K562 (cell line): ENCODE measurements around the gene FAAP100. TPM values are rescaled to one million over a fixed set of nuclear protein-coding genes. Genes with fewer than 3 reads are reported as not detected.
A peak's percentile ranks its signal among the peaks of the same experiment; 100 is the strongest.

Source experiments
- BRCA1 ChIP-seq, 2 experiments: fragments of 450-650 bp in 1 of 2; sonication (generic) in 1 of 2; formaldehyde crosslinking in 1 of 2; IDR thresholded peaks; 2 replicates each; pipeline versions ENCODE4 v1.5.0 to v1.6.1; 2017 to 2020; ENCODE audit warnings: mild to moderate bottlenecking in 1 of 2, missing genetic modification reagents in 1 of 2
- CBX2 ChIP-seq: fragments of 200-600 bp; sonication (generic); IDR thresholded peaks from one replicate; pipeline ENCODE4 v1.6.1; 2012; ENCODE audit warnings: mild to moderate bottlenecking, low read length, inconsistent platforms; ENCODE audit not compliant: insufficient read depth, poor library complexity, severe bottlenecking
- CHD1 ChIP-seq: fragments of 200-600 bp; sonication (generic); IDR thresholded peaks from one replicate; pipeline ENCODE4 v1.6.1; 2012; ENCODE audit warnings: mild to moderate bottlenecking, moderate library complexity, low read length, inconsistent platforms
- DEAF1 ChIP-seq: fragments of 450-650 bp; formaldehyde crosslinking; IDR thresholded peaks from 2 replicates; pipeline ENCODE4 v1.4.0; 2020; ENCODE audit warnings: mild to moderate bottlenecking, moderate library complexity
- ELK3 ChIP-seq: fragments of 450-650 bp; formaldehyde crosslinking; IDR thresholded peaks from 2 replicates; pipeline ENCODE4 v1.4.0; 2020; ENCODE audit warnings: mild to moderate bottlenecking
- EP400 ChIP-seq: fragments of 450-650 bp; IDR thresholded peaks from 2 replicates; pipeline ENCODE4 v1.6.1; 2017; ENCODE audit warnings: antibody characterized with exemption, mild to moderate bottlenecking, moderate library complexity
- HDAC1 ChIP-seq, 2 experiments: fragments of 450-650 bp; IDR thresholded peaks; 2 replicates each; pipeline ENCODE4 v1.6.1; 2016 to 2017; ENCODE audit warnings: inconsistent platforms in 1 of 2, mild to moderate bottlenecking in 1 of 2, moderate library complexity in 1 of 2
- HDAC3 ChIP-seq: fragments of 450-650 bp; IDR thresholded peaks from 2 replicates; pipeline ENCODE4 v1.6.1; 2018; ENCODE audit warnings: borderline replicate concordance, mild to moderate bottlenecking, moderate library complexity; ENCODE audit not compliant: partially characterized antibody
- HNRNPLL ChIP-seq: fragments of 200-400 bp; formaldehyde crosslinking; IDR thresholded peaks from 2 replicates; pipeline ENCODE4 v1.6.1; 2017; ENCODE audit warnings: low read length, low read depth, mild to moderate bottlenecking; ENCODE audit not compliant: poor library complexity, severe bottlenecking
- IRF9 ChIP-seq: fragments of 450-650 bp; IDR thresholded peaks from 2 replicates; pipeline ENCODE4 v1.6.1; 2016; ENCODE audit warnings: missing biosample characterization, missing genetic modification characterization
- MCM3 ChIP-seq: fragments of 450-650 bp; IDR thresholded peaks from 2 replicates; pipeline ENCODE4 v1.6.1; 2016
- NFXL1 ChIP-seq: fragments of 450-650 bp; formaldehyde crosslinking; IDR thresholded peaks from 2 replicates; pipeline ENCODE4 v1.4.0; 2021; ENCODE audit warnings: mild to moderate bottlenecking
- PATZ1 ChIP-seq: fragments of 250-450 bp; sonication (Bioruptor Pico); IDR thresholded peaks from 2 replicates; pipeline ENCODE4 v1.5.0; 2020; ENCODE audit warnings: mild to moderate bottlenecking, borderline replicate concordance
- RBM25 ChIP-seq: fragments of 200-400 bp; formaldehyde crosslinking; IDR thresholded peaks from 2 replicates; pipeline ENCODE4 v1.6.1; 2018; ENCODE audit warnings: low read length, low read depth, moderate library complexity; ENCODE audit not compliant: severe bottlenecking
- SRSF3 ChIP-seq: fragments of 200-400 bp; formaldehyde crosslinking; IDR thresholded peaks from 2 replicates; pipeline ENCODE4 v1.6.1; 2016; ENCODE audit warnings: mild to moderate bottlenecking, low read length, moderate library complexity; ENCODE audit not compliant: insufficient read depth
- TGIF2 ChIP-seq: sonication (generic); formaldehyde crosslinking; IDR thresholded peaks from 2 replicates; pipeline ENCODE4 v1.8.1; 2022; ENCODE audit warnings: mild to moderate bottlenecking, missing genetic modification reagents, moderate library complexity
- USF1 ChIP-seq: sonication (generic); formaldehyde crosslinking; IDR thresholded peaks from 2 replicates; pipeline ENCODE4 v1.9.0; 2022; ENCODE audit warnings: mild to moderate bottlenecking, missing genetic modification reagents
- ZNF311 ChIP-seq: fragments of 250-450 bp; sonication (Bioruptor Pico); IDR thresholded peaks from 2 replicates; pipeline ENCODE4 v1.4.0; 2020; ENCODE audit warnings: mild to moderate bottlenecking, moderate library complexity
- ZNF644 ChIP-seq: fragments of 200-800 bp; sonication (Bioruptor generic); IDR thresholded peaks from 2 replicates; pipeline ENCODE4 v1.6.1; 2016; ENCODE audit warnings: low read depth, missing genetic modification characterization, missing compliant biosample characterization
- ZNF785 ChIP-seq: fragments of 250-450 bp; sonication (Bioruptor Pico); IDR thresholded peaks from 2 replicates; pipeline ENCODE4 v1.4.0; 2020; ENCODE audit warnings: mild to moderate bottlenecking
- ZZZ3 ChIP-seq: fragments of 450-650 bp; IDR thresholded peaks from 2 replicates; pipeline ENCODE4 v1.6.1; 2016; ENCODE audit warnings: antibody characterized with exemption, mild to moderate bottlenecking, moderate library complexity
- polyA plus RNA-seq, 8 experiments: library from polyadenylated mRNA; depleted of rRNA in 4 of 8; stranded (reverse) in 5 of 8; unstranded in 3 of 8; fragments of >200 nt; fragmentation: Nextera tagmentation in 2 of 8; fragmentation: Illumina TruSeq in 1 of 8; extraction: Ambion mirVana in 2 of 8; extraction: Trizol in 1 of 8; gene quantifications; 2 replicates each; pipeline versions ENCODE4 v1.2.1 to v1.2.3, GENCODE V29; 2011 to 2014; ENCODE audit warnings: inconsistent platforms in 1 of 8, missing spikeins in 1 of 8
- total RNA-seq, 7 experiments: library from RNA; depleted of rRNA in 6 of 7; stranded (reverse); fragments of >200 nt in 6 of 7; fragmentation: Illumina TruSeq in 2 of 7; extraction: Trizol in 2 of 7; gene quantifications; 2 replicates each; pipeline versions ENCODE4 v1.2.1 to v1.2.3, GENCODE V29; 2011 to 2021; ENCODE audit warnings: low replicate concordance in 1 of 7

Gene FAAP100
- total and polyA plus RNA-seq, 9 of the 15 experiments (the other 6 are each of a cell fraction or from before 2014, with no cell fraction given): 0.31 to 51.2 (median 12.6) TPM

GRCh38 chr17:81512562-81513371, 39.4 kb downstream of the FAAP100 start, which contains the start of gene ACTG1 (continued):
- TF ChIP-seq DEAF1 (no peak), HDAC1 (IDR thresholded peaks at IDR 0.05) (no peak), HDAC3 (no peak), CHD1 (no peak), ZNF644 (tag) (peak; percentile 97), EP400 (peak; percentile 43; the same call in 1 of the 2 replicates), SRSF3 (no peak; the same call in 1 of the 2 replicates), CBX2 (no peak), TGIF2 (CRISPR knock-in tag) (peak; percentile 83; the same call in 1 of the 2 replicates), ELK3 (CRISPR knock-in tag) (no peak), ZZZ3 (no peak), IRF9 (tag) (no peak), PATZ1 (CRISPR knock-in tag) (no peak), HNRNPLL (no peak), RBM25 (peak; percentile 96), ZNF311 (CRISPR knock-in tag) (no peak), BRCA1 (IDR thresholded peaks at IDR 0.05) (no peak), BRCA1 (CRISPR knock-in tag; IDR thresholded peaks at IDR 0.05) (no peak), ZNF785 (no peak), USF1 (CRISPR knock-in tag) (peak; percentile 50; the same call in 1 of the 2 replicates), NFXL1 (CRISPR knock-in tag) (no peak), MCM3 (no peak)
